Fibroblast of the aortic adventitia (primary cell): ENCODE results near the gene WDTC1. TPM values are rescaled to one million over a fixed set of nuclear protein-coding genes. Genes with fewer than 3 reads are reported as not detected.
A peak's percentile ranks its signal among the peaks of the same experiment; 100 is the strongest.

ENCODE experiments used
- DNase-seq: peaks from one replicate; pipeline ENCODE4 v3.0.0-alpha.2; 2010; ENCODE audit warnings: low read depth
- H3K4me3 ChIP-seq: 2 replicates; pipeline ENCODE4 v1.5.1; 2011; ENCODE audit warnings: low read depth, mild to moderate bottlenecking, control low read depth, low read length, moderate library complexity
- small RNA-seq: library from RNA; depleted of rRNA; stranded (forward); fragments of <200 nt; gene quantifications from one replicate; pipeline ENCODE3, GENCODE V24; 2012
- total RNA-seq: library from RNA; depleted of rRNA; stranded (reverse); fragments of >200 nt; gene quantifications from 2 replicates; pipeline ENCODE4 v1.2.3, GENCODE V29; 2012; ENCODE audit warnings: low replicate concordance
- TF ChIP-seq, protein P1 (sequence below): IDR thresholded peaks from 2 replicates; pipeline ENCODE4 v1.5.1; 2011; ENCODE audit warnings: mild to moderate bottlenecking, low read length, control low read depth, inconsistent platforms; ENCODE audit not compliant: insufficient read depth

WDTC1 gene
- total RNA-seq, 1 donor = 24.7 TPM

DNA sequence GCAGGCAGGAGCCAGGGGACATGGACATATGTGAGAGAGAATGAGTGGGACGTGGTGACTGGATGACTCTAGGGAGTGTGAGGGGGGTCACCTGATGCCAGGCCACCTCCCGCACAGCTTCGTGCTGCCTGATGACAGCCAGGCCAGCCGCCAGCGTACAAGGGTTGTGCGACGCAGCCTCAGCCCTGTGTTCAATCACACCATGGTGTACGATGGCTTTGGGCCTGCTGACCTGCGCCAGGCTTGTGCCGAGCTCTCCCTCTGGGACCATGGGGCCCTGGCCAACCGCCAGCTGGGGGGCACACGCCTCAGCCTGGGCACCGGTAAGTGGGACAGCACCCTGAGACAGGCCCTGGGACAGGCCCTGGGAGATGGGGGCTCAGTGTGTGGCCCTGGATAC, 118.7 kb downstream of the WDTC1 start:
- DNase-seq = no peak
- TF ChIP-seq, protein P1, sequence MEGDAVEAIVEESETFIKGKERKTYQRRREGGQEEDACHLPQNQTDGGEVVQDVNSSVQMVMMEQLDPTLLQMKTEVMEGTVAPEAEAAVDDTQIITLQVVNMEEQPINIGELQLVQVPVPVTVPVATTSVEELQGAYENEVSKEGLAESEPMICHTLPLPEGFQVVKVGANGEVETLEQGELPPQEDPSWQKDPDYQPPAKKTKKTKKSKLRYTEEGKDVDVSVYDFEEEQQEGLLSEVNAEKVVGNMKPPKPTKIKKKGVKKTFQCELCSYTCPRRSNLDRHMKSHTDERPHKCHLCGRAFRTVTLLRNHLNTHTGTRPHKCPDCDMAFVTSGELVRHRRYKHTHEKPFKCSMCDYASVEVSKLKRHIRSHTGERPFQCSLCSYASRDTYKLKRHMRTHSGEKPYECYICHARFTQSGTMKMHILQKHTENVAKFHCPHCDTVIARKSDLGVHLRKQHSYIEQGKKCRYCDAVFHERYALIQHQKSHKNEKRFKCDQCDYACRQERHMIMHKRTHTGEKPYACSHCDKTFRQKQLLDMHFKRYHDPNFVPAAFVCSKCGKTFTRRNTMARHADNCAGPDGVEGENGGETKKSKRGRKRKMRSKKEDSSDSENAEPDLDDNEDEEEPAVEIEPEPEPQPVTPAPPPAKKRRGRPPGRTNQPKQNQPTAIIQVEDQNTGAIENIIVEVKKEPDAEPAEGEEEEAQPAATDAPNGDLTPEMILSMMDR = no peak
- H3K4me3 ChIP-seq = no peak overlapping the region

DNA sequence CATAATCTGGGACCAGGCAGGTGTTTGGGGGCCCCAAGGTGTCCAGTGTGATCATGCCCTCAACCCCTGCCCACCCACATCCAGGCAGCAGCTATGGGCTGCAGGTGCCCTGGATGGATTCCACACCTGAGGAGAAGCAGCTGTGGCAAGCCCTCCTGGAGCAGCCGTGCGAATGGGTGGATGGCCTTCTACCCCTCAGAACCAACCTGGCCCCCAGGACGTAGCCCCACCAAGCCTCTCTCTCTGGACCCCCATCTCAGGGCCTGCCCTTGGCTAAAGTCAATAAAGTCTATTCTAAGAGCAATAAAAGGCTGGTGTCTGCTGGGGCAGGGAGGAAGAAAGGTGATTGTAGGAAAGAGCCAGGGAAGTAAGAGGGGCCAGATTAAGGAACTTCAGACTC, 119.2 kb downstream of the WDTC1 start:
- DNase-seq = no peak
- TF ChIP-seq, protein P1 = no peak
- H3K4me3 ChIP-seq = no peak overlapping the region

DNA sequence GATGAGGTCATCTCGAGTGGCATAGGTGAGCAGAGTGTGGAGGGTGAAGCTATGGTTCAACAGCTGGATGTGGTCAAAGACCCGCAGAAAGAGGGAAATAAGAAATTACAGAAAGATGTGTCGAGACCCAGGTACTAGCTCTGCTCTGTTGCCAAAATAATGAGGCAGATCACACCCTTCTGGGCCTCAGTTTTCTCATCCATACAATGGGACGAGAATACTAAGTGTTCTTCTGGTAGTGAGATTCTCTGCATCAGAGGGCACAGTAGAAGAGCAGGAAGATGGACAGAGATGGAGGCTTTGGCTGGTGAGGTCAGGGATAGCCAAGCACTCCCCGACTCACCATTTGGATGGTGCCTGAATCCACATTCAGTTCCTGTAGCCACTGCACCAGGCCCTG, 121.3 kb downstream of the WDTC1 start:
- DNase-seq = no peak
- no peak overlapping the region for H3K4me3 ChIP-seq
- TF ChIP-seq, protein P1 = no peak

DNA sequence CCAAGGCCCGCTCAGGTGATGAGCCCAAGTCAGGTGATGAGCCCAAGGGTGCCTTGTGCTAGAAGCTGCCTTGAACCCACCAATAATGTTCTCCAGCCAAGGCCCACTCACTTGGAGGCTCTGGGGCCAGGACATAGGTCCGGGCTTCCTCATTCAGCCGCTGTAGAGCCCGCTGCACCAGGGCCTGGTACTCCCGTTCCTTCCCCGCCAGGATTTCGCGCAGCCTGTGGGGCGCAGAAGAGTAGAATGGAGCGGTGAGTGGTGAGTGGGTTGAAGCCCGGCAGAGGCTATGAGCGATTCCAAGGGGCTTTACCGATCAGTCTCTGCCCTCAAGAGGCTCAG, 121.8 kb downstream of the WDTC1 start:
- TF ChIP-seq, protein P1 = no peak
- H3K4me3 ChIP-seq = no peak overlapping the region
- no peak for DNase-seq

GRCh38 chr1:27356619-27357280, 122.3 kb downstream of the WDTC1 start:
- no peak overlapping the region for H3K4me3 ChIP-seq
- DNase-seq = no peak
- TF ChIP-seq, protein P1 = no peak

DNA sequence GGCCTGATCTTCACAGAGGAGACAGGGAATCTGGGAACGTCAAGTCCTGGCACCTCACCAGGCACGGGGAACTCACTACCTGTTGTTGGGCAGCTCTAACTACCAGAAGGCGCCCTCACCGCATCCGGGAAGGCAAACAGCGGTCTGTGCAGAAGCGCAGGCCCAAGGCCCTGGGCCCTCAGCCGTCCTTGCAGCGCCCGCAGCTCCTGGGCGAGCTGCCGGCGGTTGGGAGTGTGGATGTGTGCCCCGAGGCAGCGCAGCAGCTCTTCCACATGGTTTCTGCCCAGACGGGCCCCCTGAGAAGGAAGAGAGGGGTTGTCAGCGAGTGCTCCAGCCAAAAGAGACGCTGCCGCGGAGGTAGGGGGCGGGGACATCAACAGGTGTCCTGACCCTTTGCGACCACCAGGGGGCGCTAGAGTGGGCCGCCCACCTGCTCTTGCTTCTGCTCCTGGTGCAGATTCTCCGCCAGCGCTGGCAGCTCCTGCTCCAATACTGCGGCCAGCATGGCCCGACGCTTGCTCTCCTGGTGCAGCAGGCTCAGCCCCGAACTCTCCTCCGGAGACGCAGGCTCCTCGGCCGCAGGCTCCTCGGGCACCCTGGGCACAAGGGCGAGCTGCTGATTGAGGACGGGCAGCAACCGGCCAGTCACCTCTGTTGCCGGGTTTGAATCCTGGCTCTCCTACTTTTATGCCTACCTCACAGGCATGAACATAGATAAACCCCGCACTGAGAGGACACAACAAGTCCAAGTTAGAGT, 123.0 kb downstream of the WDTC1 start:
- DNase-seq = peak; percentile 53
- TF ChIP-seq, protein P1 = peak; percentile 89
- no peak overlapping the region for H3K4me3 ChIP-seq

Small RNA genes lying within 50 kb of the gene (small RNA-seq; reads per million reads assigned to genes)
- gene RF00019 (not detected), gene RNU6-48P (0.45 reads per million), gene SNRPEP7 (not detected)

Other genes with a start within 250 kb of the WDTC1 start
- 11.6 and 19.1 TPM in 2 replicates for gene TRNP1, start 240.9 kb upstream of the WDTC1 start, total RNA-seq
- gene TENT5B, start 221.8 kb upstream of the WDTC1 start, total RNA-seq = 1.9 and 6.8 TPM in 2 replicates
- gene SLC9A1, start 79.5 kb upstream of the WDTC1 start, total RNA-seq = 1.3 and 7.4 TPM in 2 replicates
- 19.0 and 31.4 TPM in 2 replicates for gene TMEM222, start 87.5 kb downstream of the WDTC1 start, total RNA-seq
- gene SYTL1, start 107.4 kb downstream of the WDTC1 start, total RNA-seq = 0.09 TPM in 1 of 2 replicates, not detected in the other
- gene MAP3K6, start 132.3 kb downstream of the WDTC1 start, total RNA-seq = 13.0 and 18.2 TPM in 2 replicates
- not detected in 2 replicates for gene FCN3, start 140.2 kb downstream of the WDTC1 start, total RNA-seq
- not detected in 2 replicates for gene CD164L2, start 148.7 kb downstream of the WDTC1 start, total RNA-seq
- 0.99 TPM in 1 of 2 replicates, not detected in the other for gene GPR3, start 158.0 kb downstream of the WDTC1 start, total RNA-seq